WTC11 (cell line): ENCODE data around the gene NKAIN2. TPM values are rescaled to one million over a fixed set of nuclear protein-coding genes. Genes with fewer than 3 reads are reported as not detected.
"Not testable (repeated sequence)": the region's sequence is repeated elsewhere in the genome, so short reads cannot be mapped to it uniquely, and the experiment has no call there.

Experiments used
- ATAC-seq: fragments of 200-7000 bp; cut with Tn5 transposase; 2 replicates; pipeline ENCODE4 v1.10.0; 2021; ENCODE audit warnings: mild to moderate bottlenecking, moderate library complexity
- CTCF ChIA-PET: fragments of 300-600 bp; sonication (Branson Sonifier 250); formaldehyde crosslinking; loops from one replicate; lab custom pipeline; 2021; ENCODE audit warnings: antibody characterized with exemption; lab: Charles Lee
- POLR2A ChIA-PET: fragments of 350-600 bp; sonication (Branson Sonifier 250); formaldehyde crosslinking; loops from one replicate; lab custom pipeline; 2021; ENCODE audit warnings: antibody characterized with exemption; lab: Charles Lee
- DNase-seq: peaks from one replicate; pipeline ENCODE4 v3.0.0; 2021; ENCODE audit warnings: low spot score
- H3K27ac Mint-ChIP-seq: 2 replicates; pipeline ENCODE4 v1.8.0; 2021; ENCODE audit warnings: mixed read lengths
- H3K27me3 Mint-ChIP-seq: 2 replicates; pipeline ENCODE4 v1.8.0; 2021; ENCODE audit warnings: low read depth, mild to moderate bottlenecking, moderate library complexity, mixed read lengths
- H3K36me3 Mint-ChIP-seq: 2 replicates; pipeline ENCODE4 v1.8.0; 2021; ENCODE audit warnings: mixed read lengths
- H3K4me1 Mint-ChIP-seq: 2 replicates; pipeline ENCODE4 v1.8.0; 2022; ENCODE audit warnings: mixed read lengths
- H3K4me3 Mint-ChIP-seq: 2 replicates; pipeline ENCODE4 v1.8.0; 2021; ENCODE audit warnings: mild to moderate bottlenecking, moderate library complexity, mixed read lengths
- H3K9me3 Mint-ChIP-seq: 2 replicates; pipeline ENCODE4 v1.8.0; 2021; ENCODE audit warnings: mixed read lengths
- CREB1 ChIP-seq: sonication (generic); formaldehyde crosslinking; IDR thresholded peaks from 2 replicates; pipeline ENCODE4 v1.8.0; 2023; ENCODE audit warnings: mild to moderate bottlenecking, missing genetic modification reagents
- ETV6 ChIP-seq: sonication (generic); formaldehyde crosslinking; IDR thresholded peaks from 2 replicates; pipeline ENCODE4 v1.8.1; 2022; ENCODE audit warnings: mild to moderate bottlenecking, missing genetic modification reagents
- FOXK1 ChIP-seq: sonication (generic); formaldehyde crosslinking; IDR thresholded peaks from 2 replicates; pipeline ENCODE4 v1.8.0; 2022; ENCODE audit warnings: mild to moderate bottlenecking, moderate library complexity, missing genetic modification reagents
- HMGA2 ChIP-seq: fragments of 250-450 bp; sonication (Bioruptor Pico); IDR thresholded peaks from 2 replicates; pipeline ENCODE4 v1.4.0; 2021; ENCODE audit warnings: mild to moderate bottlenecking, moderate library complexity
- NFATC4 ChIP-seq: fragments of 250-450 bp; sonication (Bioruptor Pico); IDR thresholded peaks from 2 replicates; pipeline ENCODE4 v1.9.0; 2021; ENCODE audit warnings: mild to moderate bottlenecking
- PRRX2 ChIP-seq: fragments of 250-450 bp; sonication (Bioruptor Pico); IDR thresholded peaks from 2 replicates; pipeline ENCODE4 v1.8.0; 2021; ENCODE audit warnings: mild to moderate bottlenecking
- TEAD1 ChIP-seq: sonication (generic); formaldehyde crosslinking; IDR thresholded peaks from 2 replicates; pipeline ENCODE4 v1.8.0; 2022; ENCODE audit warnings: mild to moderate bottlenecking, missing genetic modification reagents
- TP53 ChIP-seq: sonication (generic); formaldehyde crosslinking; IDR thresholded peaks from 2 replicates; pipeline ENCODE4 v1.8.1; 2023; ENCODE audit warnings: mild to moderate bottlenecking, missing genetic modification reagents
- ZNF219 ChIP-seq: sonication (generic); formaldehyde crosslinking; IDR thresholded peaks from 2 replicates; pipeline ENCODE4 v1.8.0; 2023; ENCODE audit warnings: missing genetic modification reagents, mild to moderate bottlenecking, borderline replicate concordance
- ZNF416 ChIP-seq: fragments of 250-450 bp; sonication (Bioruptor Pico); IDR thresholded peaks from 2 replicates; pipeline ENCODE4 v1.9.0; 2021; ENCODE audit warnings: mild to moderate bottlenecking, inconsistent platforms
- ZNF423 ChIP-seq: fragments of 250-450 bp; sonication (Bioruptor Pico); IDR thresholded peaks from 2 replicates; pipeline ENCODE4 v2.1.2; 2022; ENCODE audit warnings: mild to moderate bottlenecking, moderate library complexity
- total RNA-seq: library from RNA; stranded (reverse); gene quantifications from 3 replicates; pipeline ENCODE4 v1.2.3, GENCODE V29; 2021
- TF ChIP-seq, protein P1 (sequence below): sonication (generic); formaldehyde crosslinking; conservative IDR thresholded peaks from 2 replicates; pipeline ENCODE4 v1.8.1; 2022; ENCODE audit warnings: mild to moderate bottlenecking, missing genetic modification reagents
- TF ChIP-seq, protein P2 (sequence below): sonication (generic); formaldehyde crosslinking; IDR thresholded peaks from 2 replicates; pipeline ENCODE4 v1.8.1; 2022; ENCODE audit warnings: missing genetic modification reagents, borderline replicate concordance
- TF ChIP-seq, protein P3 (sequence below): sonication (generic); formaldehyde crosslinking; IDR thresholded peaks from 2 replicates; pipeline ENCODE4 v1.8.1; 2022; ENCODE audit warnings: mild to moderate bottlenecking, moderate library complexity, missing genetic modification reagents
- TF ChIP-seq, protein P4 (sequence below): fragments of 250-450 bp; sonication (Bioruptor Pico); IDR thresholded peaks from 2 replicates; pipeline ENCODE4 v1.8.0; 2021; ENCODE audit warnings: mild to moderate bottlenecking
- TF ChIP-seq, protein P5 (sequence below): sonication (generic); formaldehyde crosslinking; IDR thresholded peaks from 2 replicates; pipeline ENCODE4 v1.8.0; 2023; ENCODE audit warnings: missing genetic modification reagents, mild to moderate bottlenecking, borderline replicate concordance
- TF ChIP-seq, protein P6 (sequence below): sonication (generic); formaldehyde crosslinking; IDR thresholded peaks from 2 replicates; pipeline ENCODE4 v1.8.1; 2022; ENCODE audit warnings: low read depth, missing genetic modification reagents, borderline replicate concordance

NKAIN2 gene
- total RNA-seq, 1 experiment from 2014 or later = 0.33 TPM

DNA sequence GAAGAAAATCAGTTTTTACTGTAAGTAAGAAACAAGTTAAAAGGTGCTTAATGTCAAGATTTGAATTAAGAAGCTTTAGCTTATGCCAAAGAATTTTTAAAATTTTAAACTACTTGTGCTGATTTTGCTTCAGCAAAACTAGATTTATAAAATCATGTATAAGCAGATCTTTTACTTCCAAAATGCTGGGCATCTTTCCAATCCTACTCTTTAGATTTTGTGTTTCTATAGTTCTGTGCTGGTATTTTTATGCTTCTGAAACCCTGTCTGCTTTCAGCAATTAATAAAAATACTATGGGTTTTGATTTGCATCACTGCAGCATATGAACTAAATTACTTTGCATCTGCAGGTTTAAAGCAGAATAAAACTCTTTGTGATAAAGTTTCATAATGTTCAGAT is 920.0 kb downstream of the NKAIN2 start (continued):
- TF ChIP-seq, protein P1, sequence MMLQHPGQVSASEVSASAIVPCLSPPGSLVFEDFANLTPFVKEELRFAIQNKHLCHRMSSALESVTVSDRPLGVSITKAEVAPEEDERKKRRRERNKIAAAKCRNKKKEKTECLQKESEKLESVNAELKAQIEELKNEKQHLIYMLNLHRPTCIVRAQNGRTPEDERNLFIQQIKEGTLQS = no peak
- TF ChIP-seq HMGA2 (CRISPR knock-in tag) = no peak
- TF ChIP-seq ZNF416 (CRISPR knock-in tag) = no peak
- TF ChIP-seq, protein P2, sequence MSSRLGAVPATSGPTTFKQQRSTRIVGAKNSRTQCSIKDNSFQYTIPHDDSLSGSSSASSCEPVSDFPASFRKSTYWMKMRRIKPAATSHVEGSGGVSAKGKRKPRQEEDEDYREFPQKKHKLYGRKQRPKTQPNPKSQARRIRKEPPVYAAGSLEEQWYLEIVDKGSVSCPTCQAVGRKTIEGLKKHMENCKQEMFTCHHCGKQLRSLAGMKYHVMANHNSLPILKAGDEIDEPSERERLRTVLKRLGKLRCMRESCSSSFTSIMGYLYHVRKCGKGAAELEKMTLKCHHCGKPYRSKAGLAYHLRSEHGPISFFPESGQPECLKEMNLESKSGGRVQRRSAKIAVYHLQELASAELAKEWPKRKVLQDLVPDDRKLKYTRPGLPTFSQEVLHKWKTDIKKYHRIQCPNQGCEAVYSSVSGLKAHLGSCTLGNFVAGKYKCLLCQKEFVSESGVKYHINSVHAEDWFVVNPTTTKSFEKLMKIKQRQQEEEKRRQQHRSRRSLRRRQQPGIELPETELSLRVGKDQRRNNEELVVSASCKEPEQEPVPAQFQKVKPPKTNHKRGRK (CRISPR knock-in tag) = no peak
- no peak for TF ChIP-seq ZNF423 (CRISPR knock-in tag)
- no peak for TF ChIP-seq CREB1 (CRISPR knock-in tag)
- no peak for TF ChIP-seq TP53 (CRISPR knock-in tag)

DNA sequence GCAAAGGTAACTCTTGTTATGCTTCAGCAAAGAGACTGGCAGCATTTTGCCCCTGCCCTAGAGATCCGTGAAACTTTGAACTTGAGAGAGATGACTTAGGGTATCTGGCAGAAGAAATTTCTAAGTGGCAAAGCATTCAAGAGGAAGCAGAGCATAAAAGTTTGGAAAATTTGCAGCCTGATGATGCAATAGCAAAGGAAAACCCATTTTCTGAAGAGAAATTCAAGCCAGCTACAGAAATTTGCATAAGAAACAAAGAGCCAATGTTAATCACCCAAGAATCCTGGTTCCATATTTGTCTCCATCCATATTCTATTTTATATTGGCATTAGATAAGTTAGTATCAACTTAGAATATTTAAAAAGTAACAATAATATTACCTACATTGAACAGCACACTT is 934.1 kb downstream of the NKAIN2 start:
- H3K4me3 Mint-ChIP-seq, H3K36me3 Mint-ChIP-seq, ATAC-seq, DNase-seq, H3K27ac Mint-ChIP-seq, POLR2A ChIA-PET, CTCF ChIA-PET, H3K4me1 Mint-ChIP-seq, H3K27me3 Mint-ChIP-seq: not testable (repeated sequence)
- peaks cover 30% of the 10 kb centered on the region for H3K9me3 Mint-ChIP-seq

DNA sequence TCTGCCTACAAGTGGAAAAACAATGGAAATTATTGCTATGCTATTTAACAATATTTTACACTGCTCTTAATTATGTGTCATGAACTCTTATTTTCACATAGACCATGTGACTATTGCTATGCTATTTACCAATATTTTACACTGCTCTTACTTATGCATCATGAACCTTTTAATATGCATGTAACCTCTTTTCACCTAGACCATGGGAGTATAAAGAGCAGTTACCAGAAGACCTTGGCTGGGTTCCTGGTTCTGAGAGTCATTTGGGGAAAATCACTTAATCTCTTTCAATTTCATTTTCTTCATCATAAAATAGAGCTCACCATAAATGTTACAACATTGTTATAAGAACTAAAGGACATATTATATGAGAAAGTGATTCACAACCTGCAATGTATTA is 934.8 kb downstream of the NKAIN2 start:
- Mint-ChIP-seq H3K36me3 (peaks cover under 1% of the 10 kb centered on the region; the same call in 1 of the 2 replicates), H3K9me3 (peaks cover 23% of the 10 kb centered on the region), H3K4me3 (no peak overlapping the region), H3K27ac (no peak overlapping the region), H3K27me3 (no peaks in the 10 kb centered on the region), H3K4me1 (peaks cover 6% of the 10 kb centered on the region)
- ATAC-seq (no peak), DNase-seq (no peak)
- ChIA-PET CTCF (no interaction called here), POLR2A (no interaction called here)
- TF ChIP-seq ZNF219 (CRISPR knock-in tag) (no peak), ZNF416 (CRISPR knock-in tag) (no peak), FOXK1 (CRISPR knock-in tag) (no peak)
- TF ChIP-seq, protein P3, sequence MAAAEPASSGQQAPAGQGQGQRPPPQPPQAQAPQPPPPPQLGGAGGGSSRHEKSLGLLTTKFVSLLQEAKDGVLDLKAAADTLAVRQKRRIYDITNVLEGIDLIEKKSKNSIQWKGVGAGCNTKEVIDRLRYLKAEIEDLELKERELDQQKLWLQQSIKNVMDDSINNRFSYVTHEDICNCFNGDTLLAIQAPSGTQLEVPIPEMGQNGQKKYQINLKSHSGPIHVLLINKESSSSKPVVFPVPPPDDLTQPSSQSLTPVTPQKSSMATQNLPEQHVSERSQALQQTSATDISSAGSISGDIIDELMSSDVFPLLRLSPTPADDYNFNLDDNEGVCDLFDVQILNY (CRISPR knock-in tag) = no peak

DNA sequence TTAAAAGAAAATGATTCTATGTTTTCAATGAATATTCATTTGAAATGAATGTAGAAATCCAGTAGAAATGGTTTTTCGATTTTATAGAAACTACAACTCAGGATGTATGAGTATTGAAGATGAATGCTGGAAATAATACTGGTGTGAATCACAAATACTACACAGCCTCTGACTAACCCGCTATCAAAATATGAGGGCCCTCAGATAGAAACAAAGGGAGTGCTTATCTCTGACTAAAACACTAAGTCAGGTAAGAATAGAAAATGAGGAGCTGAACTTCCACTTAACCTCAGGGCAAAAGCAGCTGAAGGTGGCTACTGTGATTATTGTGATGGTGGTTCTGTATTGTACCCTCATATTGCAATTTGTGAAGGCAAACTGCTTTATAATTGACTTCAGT is 937.7 kb downstream of the NKAIN2 start:
- H3K9me3 Mint-ChIP-seq = peaks cover 12% of the 10 kb centered on the region
- peaks cover 4% of the 10 kb centered on the region; the same call in 1 of the 2 replicates for H3K27me3 Mint-ChIP-seq
- ChIA-PET CTCF (no interaction called here), POLR2A (no interaction called here)
- H3K36me3 Mint-ChIP-seq = no peaks in the 10 kb centered on the region
- ATAC-seq (no peak), DNase-seq (no peak)
- H3K4me1 Mint-ChIP-seq = peaks cover 6% of the 10 kb centered on the region
- H3K27ac Mint-ChIP-seq = no peak overlapping the region
- no peak overlapping the region for H3K4me3 Mint-ChIP-seq
- TF ChIP-seq, protein P4, sequence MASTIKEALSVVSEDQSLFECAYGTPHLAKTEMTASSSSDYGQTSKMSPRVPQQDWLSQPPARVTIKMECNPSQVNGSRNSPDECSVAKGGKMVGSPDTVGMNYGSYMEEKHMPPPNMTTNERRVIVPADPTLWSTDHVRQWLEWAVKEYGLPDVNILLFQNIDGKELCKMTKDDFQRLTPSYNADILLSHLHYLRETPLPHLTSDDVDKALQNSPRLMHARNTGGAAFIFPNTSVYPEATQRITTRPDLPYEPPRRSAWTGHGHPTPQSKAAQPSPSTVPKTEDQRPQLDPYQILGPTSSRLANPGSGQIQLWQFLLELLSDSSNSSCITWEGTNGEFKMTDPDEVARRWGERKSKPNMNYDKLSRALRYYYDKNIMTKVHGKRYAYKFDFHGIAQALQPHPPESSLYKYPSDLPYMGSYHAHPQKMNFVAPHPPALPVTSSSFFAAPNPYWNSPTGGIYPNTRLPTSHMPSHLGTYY (CRISPR knock-in tag) = no peak
- no peak for TF ChIP-seq ETV6 (CRISPR knock-in tag)
- TF ChIP-seq, protein P3 (CRISPR knock-in tag) = no peak
- no peak for TF ChIP-seq NFATC4 (CRISPR knock-in tag)
- no peak for TF ChIP-seq TEAD1 (CRISPR knock-in tag)
- TF ChIP-seq, protein P5, sequence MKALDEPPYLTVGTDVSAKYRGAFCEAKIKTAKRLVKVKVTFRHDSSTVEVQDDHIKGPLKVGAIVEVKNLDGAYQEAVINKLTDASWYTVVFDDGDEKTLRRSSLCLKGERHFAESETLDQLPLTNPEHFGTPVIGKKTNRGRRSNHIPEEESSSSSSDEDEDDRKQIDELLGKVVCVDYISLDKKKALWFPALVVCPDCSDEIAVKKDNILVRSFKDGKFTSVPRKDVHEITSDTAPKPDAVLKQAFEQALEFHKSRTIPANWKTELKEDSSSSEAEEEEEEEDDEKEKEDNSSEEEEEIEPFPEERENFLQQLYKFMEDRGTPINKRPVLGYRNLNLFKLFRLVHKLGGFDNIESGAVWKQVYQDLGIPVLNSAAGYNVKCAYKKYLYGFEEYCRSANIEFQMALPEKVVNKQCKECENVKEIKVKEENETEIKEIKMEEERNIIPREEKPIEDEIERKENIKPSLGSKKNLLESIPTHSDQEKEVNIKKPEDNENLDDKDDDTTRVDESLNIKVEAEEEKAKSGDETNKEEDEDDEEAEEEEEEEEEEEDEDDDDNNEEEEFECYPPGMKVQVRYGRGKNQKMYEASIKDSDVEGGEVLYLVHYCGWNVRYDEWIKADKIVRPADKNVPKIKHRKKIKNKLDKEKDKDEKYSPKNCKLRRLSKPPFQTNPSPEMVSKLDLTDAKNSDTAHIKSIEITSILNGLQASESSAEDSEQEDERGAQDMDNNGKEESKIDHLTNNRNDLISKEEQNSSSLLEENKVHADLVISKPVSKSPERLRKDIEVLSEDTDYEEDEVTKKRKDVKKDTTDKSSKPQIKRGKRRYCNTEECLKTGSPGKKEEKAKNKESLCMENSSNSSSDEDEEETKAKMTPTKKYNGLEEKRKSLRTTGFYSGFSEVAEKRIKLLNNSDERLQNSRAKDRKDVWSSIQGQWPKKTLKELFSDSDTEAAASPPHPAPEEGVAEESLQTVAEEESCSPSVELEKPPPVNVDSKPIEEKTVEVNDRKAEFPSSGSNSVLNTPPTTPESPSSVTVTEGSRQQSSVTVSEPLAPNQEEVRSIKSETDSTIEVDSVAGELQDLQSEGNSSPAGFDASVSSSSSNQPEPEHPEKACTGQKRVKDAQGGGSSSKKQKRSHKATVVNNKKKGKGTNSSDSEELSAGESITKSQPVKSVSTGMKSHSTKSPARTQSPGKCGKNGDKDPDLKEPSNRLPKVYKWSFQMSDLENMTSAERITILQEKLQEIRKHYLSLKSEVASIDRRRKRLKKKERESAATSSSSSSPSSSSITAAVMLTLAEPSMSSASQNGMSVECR (CRISPR knock-in tag) = no peak
- TF ChIP-seq, protein P6, sequence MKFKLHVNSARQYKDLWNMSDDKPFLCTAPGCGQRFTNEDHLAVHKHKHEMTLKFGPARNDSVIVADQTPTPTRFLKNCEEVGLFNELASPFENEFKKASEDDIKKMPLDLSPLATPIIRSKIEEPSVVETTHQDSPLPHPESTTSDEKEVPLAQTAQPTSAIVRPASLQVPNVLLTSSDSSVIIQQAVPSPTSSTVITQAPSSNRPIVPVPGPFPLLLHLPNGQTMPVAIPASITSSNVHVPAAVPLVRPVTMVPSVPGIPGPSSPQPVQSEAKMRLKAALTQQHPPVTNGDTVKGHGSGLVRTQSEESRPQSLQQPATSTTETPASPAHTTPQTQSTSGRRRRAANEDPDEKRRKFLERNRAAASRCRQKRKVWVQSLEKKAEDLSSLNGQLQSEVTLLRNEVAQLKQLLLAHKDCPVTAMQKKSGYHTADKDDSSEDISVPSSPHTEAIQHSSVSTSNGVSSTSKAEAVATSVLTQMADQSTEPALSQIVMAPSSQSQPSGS = no peak
- TF ChIP-seq, protein P1 = no peak
- no peak for TF ChIP-seq PRRX2 (CRISPR knock-in tag)
